ENCODE data around the gene NAALAD2.
"Not testable (repeated sequence)": the region's sequence is repeated elsewhere in the genome, so short reads cannot be mapped to it uniquely, and the experiment has no call there.

NAALAD2 gene
- total RNA-seq: 0 to 3.5 (median 0.05) reads per million in 17 experiments

DNA sequence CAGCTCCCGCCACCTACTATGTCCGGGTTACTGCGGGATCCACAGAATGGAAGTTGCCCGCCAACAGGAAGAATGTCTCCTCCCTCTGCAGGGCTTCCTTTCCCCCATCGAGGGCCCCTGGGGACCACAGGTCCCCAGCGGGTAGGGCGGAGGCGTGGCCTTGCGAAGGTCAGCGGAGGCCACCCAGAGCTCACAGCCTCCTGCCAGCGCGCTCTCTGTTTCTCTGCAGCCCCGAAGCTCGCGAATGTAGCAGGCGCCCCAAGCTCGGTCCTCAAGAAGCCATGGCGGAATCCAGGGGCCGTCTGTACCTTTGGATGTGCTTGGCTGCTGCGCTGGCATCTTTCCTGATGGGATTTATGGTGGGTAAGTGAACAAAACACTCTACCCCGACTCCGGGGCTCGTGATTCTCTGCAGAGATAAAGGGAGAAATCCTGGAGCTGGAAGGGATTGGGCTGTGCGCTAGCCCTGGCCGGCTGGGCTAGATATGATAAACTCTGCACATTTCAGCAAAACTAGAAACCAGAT is at the start of gene NAALAD2:
NAALAD2 (plus strand) TSS at position 186 of the 526 bp plus-strand sequence; CDS start at position 282, 96 bp downstream.
- DNase-seq: peak in 2 of 4 experiments; percentile 5 to 7

DNA sequence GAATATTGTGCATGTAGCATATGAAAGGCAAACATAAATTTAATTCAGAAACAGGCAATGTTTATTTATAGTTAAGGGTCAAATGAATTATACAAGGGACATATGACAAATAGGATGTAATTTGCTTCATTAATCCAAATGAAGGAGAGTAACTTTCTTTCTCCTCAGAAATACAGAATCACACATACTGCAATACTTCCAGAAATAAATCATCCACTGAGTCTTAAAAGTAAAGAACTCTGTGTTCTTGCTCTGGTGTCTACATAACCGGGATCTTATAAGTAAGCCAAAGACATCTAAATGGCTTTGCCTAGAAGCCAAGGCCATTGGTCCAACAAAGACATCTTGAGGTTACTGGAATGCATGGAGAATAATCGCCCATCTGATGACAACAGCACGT is 48.8 kb upstream of the NAALAD2 start, which contains the start of gene UBTFL1:
UBTFL1 (plus strand) TSS at position 301 of the 400 bp plus-strand sequence; CDS start at position 301, 0 bp downstream.
- not testable (repeated sequence) for DNase-seq

DNA sequence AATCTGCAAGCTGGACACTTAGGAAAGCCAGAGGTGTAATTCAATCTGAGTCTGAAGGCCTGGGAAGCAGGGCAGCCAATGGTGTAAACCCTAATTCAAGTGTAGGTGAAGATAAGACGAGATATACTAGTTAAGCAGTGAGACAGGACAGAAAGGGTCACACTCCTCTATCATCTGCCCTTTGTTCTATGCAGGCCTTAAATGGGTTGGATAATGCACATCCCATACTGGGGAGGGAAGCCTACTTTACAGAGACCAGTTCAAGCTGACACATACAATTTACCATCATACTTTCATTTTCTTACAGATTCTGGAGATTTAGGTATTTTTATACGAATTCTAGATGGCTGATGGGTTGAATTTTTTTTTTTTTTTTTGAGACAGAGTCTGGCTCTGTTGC is 45.7 kb upstream of the NAALAD2 start:
- not testable (repeated sequence) for DNase-seq

DNA sequence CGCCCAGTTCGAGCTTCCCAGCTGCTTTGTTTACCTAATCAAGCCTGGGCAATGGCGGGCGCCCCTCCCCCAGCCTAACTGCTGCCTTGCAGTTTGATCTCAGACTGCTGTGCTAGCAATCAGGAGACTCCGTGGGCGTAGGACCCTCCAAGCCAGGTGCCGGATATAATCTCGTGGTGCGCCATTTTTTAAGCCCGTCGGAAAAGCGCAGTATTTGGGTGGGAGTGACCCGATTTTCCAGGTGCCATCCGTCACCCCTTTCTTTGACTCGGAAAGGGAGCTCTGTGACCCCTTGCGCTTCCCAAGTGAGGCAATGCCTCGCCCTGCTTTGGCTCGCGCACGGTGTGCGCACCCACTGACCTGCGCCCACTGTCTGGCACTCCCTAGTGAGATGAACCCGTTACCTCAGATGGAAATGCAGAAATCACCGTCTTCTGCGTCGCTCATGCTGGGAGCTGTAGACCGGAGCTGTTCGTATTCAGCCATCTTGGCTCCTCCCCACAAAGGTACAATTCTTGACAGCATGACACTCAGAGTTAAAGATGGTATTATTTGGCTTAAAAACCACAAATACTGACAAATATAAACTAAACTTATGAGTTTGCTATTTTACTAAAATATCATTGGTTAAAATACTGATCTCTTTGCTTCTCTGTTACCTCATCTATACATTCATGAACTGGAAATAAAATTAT is 39.1 kb upstream of the NAALAD2 start:
- not testable (repeated sequence) for DNase-seq

DNA sequence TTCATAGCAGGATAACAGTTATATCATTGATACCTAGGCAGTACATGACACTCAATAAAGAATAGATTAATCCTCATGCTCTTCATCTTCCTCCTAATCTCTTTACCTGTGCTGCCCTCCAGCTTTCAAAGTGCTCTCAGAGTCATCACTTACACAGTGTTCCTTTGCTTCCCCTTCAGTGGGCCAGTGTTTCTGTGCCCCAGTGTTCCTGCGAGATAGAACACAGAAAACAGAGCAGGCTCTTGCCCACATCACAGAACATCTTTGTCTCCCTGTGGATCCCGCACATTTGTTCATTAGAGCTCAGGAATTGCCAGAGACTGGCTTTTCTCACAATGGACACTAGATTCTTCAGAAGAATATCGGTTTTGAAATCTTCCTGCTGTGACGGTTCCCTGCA is 36.2 kb upstream of the NAALAD2 start:
- DNase-seq: not testable (repeated sequence)

DNA sequence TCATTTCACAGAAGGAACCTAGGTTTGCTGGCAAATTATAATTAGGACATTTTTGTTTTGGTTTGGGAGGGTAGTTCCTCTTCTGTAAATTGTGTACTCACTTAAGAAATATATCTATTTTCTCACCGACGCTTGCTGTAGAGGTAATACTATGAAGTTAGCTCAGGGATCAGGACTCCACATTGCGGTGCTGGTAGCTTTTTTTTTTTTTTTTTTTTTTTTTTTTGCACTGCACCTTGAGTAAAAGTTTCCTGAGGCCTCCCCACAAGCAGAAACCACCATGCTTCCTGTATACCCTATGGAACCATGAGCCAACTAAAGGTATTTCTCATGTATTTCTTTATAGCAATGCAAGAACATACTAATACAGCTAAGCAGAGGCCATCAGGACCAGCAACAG is 34.0 kb upstream of the NAALAD2 start:
- DNase-seq: peak in 1 of 4 experiments; percentile 9

DNA sequence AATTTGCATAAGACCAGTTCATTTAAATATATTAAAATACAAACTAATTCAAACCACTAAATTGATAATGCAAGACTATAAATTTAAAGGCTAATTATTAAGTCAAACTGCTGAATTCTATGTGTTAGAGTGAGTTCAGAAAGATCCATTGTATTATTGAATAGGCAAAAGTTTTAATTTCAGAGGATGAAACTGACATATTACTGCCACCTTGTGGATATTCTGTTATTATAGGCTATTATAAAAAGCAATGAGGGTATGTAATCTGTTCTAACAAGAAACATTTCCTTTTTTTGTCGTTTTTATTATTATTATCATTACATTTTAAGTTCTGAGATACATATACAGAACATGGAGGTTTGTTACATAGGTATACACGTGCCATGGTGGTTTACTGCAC is 20.9 kb upstream of the NAALAD2 start:
- peak in 1 of 4 experiments; percentile 20 for DNase-seq

DNA sequence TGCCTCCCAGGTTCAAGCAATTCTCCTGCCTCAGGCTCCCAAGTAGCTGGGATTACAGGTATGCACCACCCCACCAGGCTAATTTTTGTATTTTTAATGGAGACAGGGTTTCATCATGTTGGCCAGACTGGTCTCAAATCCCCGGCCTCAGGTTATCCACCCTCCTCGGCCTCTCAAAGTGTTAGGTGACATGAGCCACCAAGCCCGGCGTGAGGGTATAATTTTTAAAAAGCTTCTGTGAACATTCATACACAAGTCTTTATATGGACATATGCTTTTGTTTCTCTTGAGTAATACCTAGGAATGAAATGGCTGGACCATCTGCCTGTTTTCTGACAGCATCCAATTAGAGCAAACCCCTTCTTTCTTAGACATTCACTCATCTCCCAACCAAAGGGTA is 14.3 kb upstream of the NAALAD2 start:
- no peak for DNase-seq

DNA sequence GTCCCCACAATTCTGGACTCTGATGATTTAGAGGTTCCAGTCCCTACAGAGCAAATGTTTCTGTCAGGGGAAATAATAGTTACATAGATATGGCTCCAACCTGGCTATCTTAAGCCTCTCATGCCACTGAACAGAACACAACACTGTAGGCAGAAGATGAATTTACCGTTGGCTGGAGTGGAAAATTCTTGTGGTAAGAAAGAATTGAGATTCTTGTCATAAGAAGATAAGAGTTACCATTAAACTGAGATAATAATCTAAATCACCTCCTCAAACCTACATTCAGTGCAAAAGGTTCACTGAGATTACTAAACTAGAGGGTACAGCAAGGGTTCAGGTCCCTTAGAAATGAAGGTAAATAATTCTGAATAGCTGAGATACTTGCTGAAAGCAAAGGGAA is 10.1 kb upstream of the NAALAD2 start:
- DNase-seq: no peak

DNA sequence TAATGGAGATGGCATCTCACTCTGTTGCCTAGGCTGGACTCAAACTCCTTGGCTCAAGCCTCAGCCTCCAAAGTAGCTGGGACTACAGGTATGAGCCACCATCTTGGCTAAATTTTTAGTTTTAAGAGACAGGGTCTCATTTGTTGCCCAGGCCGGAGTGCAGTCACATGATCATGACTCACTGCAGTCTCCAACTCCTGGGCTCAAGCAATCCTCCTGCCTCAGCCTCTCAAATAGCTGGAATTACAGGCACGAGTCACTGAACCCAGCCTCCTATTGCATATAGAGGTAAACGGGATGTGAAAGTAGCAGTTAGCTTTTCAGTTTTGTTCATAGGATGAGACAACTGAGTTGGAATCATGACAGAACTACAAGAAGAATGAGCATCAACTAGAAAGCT is 9.5 kb upstream of the NAALAD2 start:
- no peak for DNase-seq

DNA sequence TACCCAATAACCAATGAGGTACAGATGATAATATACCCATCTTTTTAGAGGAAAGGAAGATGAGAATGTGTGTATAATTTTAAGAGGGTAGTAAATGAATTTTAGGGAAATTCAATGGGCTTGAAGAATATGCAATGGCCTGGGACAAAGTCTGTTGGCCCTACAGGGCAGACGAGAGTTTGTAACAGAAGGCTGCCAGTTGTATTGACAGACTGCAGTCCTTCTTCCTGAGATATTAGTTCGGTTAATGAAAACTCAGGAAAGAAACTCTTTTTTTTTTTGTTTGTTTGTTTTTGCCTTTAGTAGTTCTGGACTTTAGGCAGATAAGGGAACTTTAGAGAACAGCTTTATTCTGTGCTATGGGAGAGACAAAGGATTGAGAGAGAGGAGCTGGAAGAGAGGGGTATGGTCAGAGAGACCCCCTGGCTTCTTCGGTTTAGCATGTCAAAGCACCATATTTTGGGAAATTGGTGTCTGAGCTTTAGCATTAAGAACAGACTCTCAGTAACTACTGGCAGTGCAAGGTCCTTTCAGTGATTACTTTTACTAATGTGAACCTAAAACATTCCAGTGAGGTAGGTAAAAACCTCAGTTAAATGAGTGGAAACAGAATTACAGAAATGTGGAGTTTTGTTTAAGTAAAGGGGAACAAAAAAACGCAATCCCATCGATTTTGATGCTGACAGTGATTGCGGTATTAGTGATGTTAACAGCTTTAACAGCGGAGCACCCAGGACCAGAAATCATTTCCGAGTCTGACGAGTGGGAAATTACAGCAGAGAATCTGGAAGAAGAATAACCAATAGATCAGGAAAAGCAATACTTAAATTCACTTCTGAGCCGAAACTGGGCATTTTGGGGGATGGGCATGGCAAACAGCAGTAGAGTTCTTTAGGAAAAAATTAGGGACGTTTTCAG is 644 bp upstream of the NAALAD2 start:
- no peak for DNase-seq

DNA sequence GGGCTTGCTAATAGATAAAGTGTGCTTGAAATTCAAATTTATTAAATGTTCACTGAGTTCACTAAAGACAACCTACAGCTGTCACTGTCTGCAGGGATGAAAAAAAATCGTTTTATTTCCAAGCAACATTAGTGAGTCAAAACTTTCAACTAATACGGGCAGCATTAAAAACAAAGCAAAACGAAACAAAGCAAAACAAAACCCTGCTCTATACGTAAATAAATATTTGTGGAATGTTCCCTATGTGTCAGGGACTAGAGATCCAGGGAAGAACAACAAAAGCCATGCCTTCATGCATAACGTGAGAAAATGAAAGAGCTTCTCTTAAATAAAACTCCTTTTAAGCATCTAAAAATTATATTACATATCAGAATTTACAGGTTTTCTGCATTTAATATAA is 553 bp downstream of the NAALAD2 start:
- no peak for DNase-seq

DNA sequence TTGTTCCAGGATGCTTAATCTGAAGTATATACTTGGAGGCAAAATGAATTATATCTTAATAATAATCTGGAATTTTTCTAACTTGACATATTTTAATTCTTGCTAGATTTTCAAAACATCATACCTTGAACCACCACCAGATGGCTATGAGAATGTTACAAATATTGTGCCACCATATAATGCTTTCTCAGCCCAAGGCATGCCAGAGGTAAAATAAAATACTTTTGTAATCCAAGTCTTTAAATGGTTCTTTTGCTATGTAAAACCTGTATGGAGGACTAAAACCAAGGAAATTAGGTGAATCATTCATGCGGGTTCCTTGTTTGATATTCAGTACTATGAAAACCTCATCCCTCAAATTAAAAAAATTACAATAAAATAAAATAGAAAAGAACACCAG is 14.4 kb downstream of the NAALAD2 start:
- DNase-seq: no peak

DNA sequence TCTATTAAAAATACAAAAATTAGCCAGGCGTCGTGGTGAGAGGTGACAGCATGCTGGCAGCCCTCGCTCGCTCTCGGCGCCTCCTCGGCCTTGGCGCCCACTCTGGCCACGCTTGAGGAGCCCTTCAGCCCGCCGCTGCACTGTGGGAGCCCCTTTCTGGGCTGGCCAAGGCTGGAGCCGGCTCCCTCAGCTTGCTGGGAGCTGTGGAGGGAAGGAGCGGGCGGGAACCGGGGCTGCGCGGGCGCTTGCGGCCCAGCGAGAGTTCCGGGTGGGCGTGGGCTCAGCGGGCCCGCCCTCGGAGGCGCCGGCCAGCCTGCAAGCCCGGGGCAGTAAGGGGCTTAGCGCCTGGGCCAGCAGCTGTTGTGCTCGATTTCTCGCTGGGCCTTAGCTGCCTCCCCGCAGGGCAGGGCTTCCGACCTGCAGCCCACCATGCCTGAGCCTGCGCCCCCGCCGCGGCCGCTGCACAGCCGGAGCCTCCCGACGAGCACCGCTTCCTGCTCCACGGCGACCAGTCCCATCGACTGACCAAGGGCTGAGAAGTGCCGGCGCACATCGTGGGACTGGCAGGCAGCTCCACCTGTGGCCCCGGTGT is 32.6 kb downstream of the NAALAD2 start:
- not testable (repeated sequence) for DNase-seq

DNA sequence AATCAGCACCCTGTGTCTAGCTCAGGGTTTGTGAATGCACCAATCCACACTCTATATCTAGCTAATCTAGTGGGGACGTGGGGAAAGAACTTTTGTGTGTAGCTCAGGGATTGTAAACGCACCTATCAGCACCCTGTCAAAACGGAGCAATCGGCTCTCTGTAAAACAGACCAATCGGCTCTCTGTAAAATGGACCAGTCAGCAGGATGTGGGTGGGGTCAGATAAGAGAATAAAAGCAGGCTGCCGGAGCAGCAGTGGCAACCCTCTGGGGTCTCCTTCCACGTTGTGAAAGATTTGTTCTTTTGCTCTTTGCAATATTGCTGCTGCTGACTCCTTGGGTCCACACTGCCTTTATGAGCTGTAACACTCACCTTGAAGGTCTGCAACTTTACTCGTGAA is 33.2 kb downstream of the NAALAD2 start:
- not testable (repeated sequence) for DNase-seq

DNA sequence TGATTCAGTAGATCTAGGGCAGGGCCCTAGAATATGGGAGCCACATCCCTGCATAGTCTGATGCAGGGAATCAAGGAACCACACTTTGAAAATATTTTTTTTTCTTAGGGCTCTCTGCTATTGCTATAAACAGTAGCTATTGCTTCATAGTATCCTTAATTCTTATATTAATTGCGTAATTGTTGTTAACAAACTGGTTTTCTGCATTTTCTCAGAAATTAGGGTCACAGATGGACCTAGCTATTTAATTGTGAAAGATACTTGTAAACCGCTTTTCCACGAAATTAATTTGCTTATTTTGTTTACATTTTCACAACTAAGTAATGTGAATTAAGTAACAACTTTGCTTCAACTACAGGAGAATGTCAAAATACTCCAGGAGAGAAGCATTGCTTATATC is 34.1 kb downstream of the NAALAD2 start:
- DNase-seq: no peak

DNA sequence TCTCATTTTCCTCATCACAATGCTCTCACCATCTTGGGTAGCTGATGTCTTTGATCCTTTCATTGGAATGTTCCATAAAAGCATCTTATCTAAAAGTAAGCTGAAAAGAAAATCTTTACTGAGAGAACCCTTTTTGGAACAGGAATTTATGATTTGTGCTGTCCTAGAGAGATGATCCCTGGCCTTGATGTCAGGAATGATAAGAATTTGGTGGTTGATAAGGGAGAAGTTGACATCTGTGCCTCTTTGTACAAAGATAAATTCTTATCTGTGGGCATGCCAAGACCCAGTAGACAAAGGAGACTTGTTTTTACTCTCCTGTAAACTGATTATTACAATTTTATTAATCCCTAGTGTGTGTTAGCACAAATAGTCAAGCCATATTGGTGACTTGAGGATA is 36.9 kb downstream of the NAALAD2 start:
- no peak for DNase-seq

DNA sequence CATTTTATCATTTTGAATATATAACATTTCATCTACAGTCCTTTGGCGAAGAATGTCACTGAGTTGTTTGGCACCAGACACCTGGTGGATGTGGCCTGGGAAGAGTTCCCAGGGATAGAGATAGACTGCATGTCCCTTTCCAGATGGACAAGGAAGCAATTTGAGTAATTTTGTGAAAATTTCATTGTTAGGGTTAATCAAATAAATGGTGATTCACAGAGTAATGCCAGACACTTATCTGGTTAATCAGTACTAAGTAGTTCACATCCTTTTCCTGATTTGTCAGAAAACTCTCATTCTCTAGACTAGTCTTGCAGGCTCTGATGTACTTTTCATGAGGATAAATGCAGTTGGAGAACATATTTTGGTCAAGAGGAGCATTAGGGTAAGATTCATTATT is 41.6 kb downstream of the NAALAD2 start:
- no peak for DNase-seq

DNA sequence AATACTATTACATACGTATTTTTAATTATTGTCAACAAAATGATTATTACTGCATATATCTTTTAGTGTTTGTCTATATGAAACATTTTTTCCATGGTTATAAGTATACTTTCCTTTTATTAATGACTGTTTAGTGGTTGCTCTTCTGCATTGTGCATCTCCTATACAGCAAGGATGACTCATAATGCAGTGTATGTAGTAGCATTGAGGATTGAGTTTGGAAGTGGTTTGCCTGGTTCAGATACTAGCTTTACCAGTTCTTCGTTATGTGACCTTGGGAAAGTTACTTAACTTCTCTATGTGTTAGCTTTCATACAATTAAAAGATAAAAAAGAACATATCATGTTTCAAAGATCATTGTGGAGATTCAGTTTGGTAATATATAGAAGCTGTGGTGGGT is 44.3 kb downstream of the NAALAD2 start:
- DNase-seq: no peak

DNA sequence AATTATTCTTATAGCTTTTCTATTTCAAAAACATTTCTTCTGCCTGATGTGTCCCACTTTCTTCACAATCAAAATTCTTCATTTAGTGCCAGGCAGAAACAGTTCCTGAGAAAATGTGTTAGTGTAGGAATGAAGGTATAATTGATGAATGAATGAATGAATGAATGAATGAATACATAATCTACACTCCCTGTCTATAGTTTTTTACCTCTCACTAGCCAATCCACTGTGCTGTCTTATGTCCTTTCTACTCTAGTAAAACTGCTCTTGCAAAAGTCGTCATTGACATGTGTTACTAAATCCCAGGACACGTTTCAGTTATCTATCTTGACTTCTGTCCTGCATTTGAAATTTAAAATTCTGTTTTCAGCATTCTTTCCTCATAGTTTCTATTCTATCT is 45.5 kb downstream of the NAALAD2 start:
- DNase-seq: no peak

DNA sequence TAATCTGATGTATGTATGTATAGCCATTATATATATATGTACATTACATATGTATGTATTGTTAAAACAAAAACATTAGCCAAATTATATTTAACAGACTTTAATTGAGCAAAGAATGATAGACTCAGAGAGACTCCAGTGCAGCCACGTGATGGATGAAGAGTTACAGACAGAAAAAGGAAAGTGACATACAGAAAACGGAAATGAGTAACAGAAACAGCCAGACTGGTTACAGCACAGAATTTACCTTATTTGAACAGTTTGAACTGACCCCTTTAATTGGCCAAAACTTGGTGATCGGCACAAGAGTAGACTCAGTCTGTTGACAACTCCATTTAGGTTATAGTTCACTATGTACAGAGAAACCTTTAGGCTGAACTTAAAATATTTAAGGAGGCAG is 53.4 kb downstream of the NAALAD2 start:
- no peak for DNase-seq

DNA sequence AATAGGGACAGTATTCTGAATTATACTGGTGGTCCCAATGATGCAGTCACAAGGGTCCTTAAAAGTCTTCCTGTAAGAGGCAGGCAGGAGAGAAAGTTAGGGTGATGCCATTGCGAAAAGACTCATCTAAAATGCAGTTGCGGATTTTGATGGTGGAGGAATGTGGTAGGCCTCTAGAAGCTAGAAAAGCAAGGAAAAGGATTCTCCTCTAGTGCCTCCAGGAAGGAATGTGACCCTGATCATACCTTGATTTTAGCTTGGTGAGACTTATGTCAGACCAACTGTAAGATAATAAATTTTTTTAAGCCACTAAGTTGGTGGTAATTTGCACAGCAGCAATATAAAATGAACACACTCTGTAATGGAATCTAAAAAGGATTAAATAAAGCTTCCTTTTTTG is 54.5 kb downstream of the NAALAD2 start:
- no peak for DNase-seq

Measured in suppressor macrophage (primary cell).